Measurements from ENCODE around the gene GNAQ. TPM values are rescaled to one million over a fixed set of nuclear protein-coding genes. Genes with fewer than 3 reads are reported as not detected.
A peak's percentile ranks its signal among the peaks of the same experiment; 100 is the strongest.

Gene GNAQ
- total RNA-seq, 4 donors from 2014 or later: 13.1 to 19.7 (median 16.4) TPM

DNA sequence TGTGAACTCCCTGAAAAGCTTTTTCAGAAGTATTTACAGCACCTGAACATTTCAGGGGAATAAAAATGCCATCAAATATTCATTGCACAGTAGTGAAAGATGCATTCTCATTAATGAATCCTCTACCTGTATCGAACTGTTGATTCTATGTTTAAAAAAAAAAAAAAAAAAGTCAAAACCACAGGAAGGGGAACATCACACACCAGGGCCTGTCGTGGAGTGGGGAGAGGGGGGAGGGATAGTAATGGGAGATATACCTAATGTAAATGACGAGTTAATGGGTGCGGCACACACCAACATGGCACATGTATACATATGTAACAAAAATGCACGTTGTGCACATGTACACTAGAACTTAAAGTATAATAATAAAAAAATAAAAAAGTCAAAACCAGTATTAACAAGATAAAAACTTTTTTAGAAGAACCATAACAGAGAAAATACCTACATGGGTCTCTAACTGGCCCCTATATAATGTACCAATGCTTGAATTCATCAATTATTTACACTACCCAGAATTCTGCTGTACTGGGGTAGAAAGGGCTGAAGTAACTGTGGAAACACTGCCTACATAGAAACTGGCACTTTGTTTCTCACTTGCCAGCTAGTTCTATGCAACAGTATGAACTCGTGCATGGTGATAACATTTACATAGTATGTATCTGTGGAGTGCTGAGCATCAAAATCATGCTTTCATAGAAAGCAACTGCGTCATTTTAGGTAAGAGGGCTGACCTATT, 48.9 kb downstream of the GNAQ start:
- TF ChIP-seq POLR2A (IDR thresholded peaks at IDR 0.05): no peak
- TF ChIP-seq, protein P1, sequence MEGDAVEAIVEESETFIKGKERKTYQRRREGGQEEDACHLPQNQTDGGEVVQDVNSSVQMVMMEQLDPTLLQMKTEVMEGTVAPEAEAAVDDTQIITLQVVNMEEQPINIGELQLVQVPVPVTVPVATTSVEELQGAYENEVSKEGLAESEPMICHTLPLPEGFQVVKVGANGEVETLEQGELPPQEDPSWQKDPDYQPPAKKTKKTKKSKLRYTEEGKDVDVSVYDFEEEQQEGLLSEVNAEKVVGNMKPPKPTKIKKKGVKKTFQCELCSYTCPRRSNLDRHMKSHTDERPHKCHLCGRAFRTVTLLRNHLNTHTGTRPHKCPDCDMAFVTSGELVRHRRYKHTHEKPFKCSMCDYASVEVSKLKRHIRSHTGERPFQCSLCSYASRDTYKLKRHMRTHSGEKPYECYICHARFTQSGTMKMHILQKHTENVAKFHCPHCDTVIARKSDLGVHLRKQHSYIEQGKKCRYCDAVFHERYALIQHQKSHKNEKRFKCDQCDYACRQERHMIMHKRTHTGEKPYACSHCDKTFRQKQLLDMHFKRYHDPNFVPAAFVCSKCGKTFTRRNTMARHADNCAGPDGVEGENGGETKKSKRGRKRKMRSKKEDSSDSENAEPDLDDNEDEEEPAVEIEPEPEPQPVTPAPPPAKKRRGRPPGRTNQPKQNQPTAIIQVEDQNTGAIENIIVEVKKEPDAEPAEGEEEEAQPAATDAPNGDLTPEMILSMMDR (IDR thresholded peaks at IDR 0.05): no peak
- no peak overlapping the region for H3K4me3 ChIP-seq (ENCODE audit: low read depth, poor library complexity, severe bottlenecking)
- intact Hi-C loops (cut with DNase I; ENCODE audit: low total_unique reads): no loop called here
- WGBS, 2 donors: 86 to 88% methylated on average over 7 of the region's 7 CpGs
- no peak for DNase-seq (ENCODE audit: low spot score in 2 of 2)

DNA sequence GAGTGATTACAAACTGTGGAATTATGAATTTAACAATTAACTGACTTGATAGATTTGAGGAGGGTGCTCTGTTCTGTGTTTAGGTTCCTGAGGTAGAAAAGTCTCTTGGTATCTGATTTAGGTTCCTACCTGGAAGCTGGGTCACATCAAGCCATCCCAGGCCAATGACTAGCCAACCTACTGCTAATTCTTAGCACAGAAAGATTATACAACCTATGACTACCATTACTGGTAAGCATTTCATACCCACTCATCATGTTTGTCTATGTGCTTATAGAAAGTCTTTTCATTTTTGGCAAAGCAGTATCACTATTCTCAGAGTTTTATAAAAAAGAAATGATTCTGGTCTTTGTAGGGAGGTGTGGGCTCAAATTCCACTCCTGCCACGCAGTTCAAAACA, 49.7 kb downstream of the GNAQ start:
- H3K4me3 ChIP-seq (ENCODE audit: low read depth, poor library complexity, severe bottlenecking): no peak overlapping the region
- DNase-seq (ENCODE audit: low spot score in 2 of 2): no peak
- TF ChIP-seq POLR2A (IDR thresholded peaks at IDR 0.05): no peak
- TF ChIP-seq, protein P1 (IDR thresholded peaks at IDR 0.05): no peak
- intact Hi-C loops (cut with DNase I; ENCODE audit: low total_unique reads): no loop called here
- WGBS, 2 donors: 92 to 97% methylated on average over 1 of the region's 1 CpG

DNA sequence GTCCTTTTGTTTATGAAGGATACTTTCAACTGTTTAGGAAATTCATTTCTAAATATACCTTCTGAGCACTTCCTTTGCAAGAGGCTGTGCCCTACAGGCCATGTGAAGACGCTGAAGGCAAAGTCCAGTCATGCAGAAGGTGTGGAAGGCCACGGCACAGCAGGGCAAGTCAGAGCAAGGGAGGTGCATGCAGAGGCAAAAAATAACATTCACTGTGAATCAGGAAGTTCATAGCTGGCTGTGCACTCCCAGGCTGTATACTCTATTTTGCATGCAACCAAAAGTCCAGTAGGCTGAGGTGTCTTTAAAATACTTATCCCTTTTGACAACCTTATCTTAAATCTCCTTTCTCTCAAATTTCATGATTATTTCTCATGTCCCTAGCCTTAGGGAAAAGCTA, 50.3 kb downstream of the GNAQ start:
- peak in 1 of 2 donors; percentile 25 for DNase-seq (ENCODE audit: low spot score in 2 of 2)
- TF ChIP-seq, protein P1 (IDR thresholded peaks at IDR 0.05): no peak
- no peak for TF ChIP-seq POLR2A (IDR thresholded peaks at IDR 0.05)
- no peak overlapping the region for H3K4me3 ChIP-seq (ENCODE audit: low read depth, poor library complexity, severe bottlenecking)
- 19 to 29% methylated on average over 2 of the region's 2 CpGs for WGBS, 2 donors
- intact Hi-C loops (cut with DNase I; ENCODE audit: low total_unique reads): no loop called here

DNA sequence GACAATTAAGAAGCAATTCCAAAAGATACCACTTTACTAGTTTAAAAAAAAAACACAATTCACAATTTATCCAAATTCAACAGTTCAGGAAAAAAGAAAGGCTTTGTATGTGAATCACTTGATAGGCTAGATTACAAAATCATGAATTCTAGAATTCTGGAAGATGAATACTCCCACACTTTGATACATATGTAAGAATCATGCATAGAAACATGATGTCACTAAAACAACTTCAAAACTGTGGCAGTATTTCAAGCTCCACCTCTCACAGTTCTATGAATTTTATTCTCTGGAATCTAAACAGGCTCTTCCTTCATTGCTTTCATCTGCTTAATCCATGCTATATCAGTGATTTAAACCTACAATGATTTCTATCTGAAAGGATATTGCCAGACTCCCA, 51.0 kb downstream of the GNAQ start:
- intact Hi-C loops (cut with DNase I; ENCODE audit: low total_unique reads): no loop called here
- no peak overlapping the region for H3K4me3 ChIP-seq (ENCODE audit: low read depth, poor library complexity, severe bottlenecking)
- TF ChIP-seq, protein P1 (IDR thresholded peaks at IDR 0.05): no peak
- no peak for TF ChIP-seq POLR2A (IDR thresholded peaks at IDR 0.05)
- no peak for DNase-seq (ENCODE audit: low spot score in 2 of 2)

DNA sequence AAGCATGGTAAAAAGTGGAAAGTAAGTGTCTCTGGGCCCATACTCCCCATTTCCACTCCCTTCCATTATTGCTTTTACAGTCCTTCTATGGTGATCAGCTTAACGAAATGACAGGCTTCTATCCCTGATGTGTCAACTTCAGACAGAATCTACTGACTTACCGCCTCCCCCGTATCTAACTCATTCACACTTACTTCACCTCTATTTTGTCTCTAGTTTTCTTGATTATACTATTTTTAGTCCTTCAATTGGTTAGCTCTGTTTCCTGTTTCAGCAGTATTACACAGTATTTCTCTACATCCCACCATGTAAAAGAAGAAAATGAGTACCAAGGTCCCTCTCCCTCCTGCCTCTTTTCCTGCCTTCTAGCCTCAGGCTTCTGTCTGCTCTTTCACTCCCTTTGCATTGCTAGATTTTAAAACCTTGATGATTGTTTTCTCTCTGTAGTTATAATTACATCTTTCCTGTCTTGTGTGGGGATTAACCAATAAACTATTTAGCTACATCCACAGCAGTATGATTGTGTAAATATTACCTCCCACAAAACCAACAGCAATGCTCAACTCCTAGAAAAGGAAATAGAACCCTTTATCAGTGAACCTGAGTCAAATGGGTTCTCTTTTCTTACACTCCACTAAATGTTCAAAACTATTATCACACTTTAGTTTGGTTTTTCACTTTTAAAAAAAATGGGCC, 53.4 kb downstream of the GNAQ start:
- intact Hi-C loops (cut with DNase I; ENCODE audit: low total_unique reads): no loop called here
- DNase-seq (ENCODE audit: low spot score in 2 of 2): no peak
- no peak for TF ChIP-seq POLR2A (IDR thresholded peaks at IDR 0.05)
- TF ChIP-seq, protein P1 (IDR thresholded peaks at IDR 0.05): no peak
- 78 to 86% methylated on average over 3 of the region's 3 CpGs for WGBS, 2 donors
- no peak overlapping the region for H3K4me3 ChIP-seq (ENCODE audit: low read depth, poor library complexity, severe bottlenecking)

All from lower leg skin (tissue), 4 donors.